Esophagus (tissue), 2 donors: ENCODE results near the gene MAP1LC3B2. TPM values are rescaled to one million over a fixed set of nuclear protein-coding genes. Genes with fewer than 3 reads are reported as not detected.
A peak's percentile ranks its signal among the peaks of the same experiment; 100 is the strongest.

Source experiments
- H3K27ac ChIP-seq, 2 donors: one replicate each; pipeline ENCODE4 v1.5.1; 2013; ENCODE audit warnings: low read depth in 2 of 2, mild to moderate bottlenecking in 2 of 2, inconsistent platforms in 1 of 2, low read length in 1 of 2, moderate library complexity in 1 of 2
- H3K27me3 ChIP-seq, 2 donors: one replicate each; pipeline ENCODE4 v1.6.1; 2013; ENCODE audit warnings: low read length in 2 of 2, control low read depth in 1 of 2, mild to moderate bottlenecking in 1 of 2; ENCODE audit not compliant: insufficient read depth in 2 of 2, control insufficient read depth in 1 of 2
- H3K36me3 ChIP-seq, 2 donors: one replicate each; pipeline ENCODE4 v1.6.1; 2013; ENCODE audit warnings: low read length in 1 of 2; ENCODE audit not compliant: control insufficient read depth in 2 of 2, insufficient read depth in 2 of 2
- H3K4me1 ChIP-seq, 2 donors: one replicate each; pipeline ENCODE4 v1.6.1; 2013; ENCODE audit warnings: low read length in 1 of 2; ENCODE audit not compliant: control insufficient read depth in 2 of 2, insufficient read depth in 2 of 2
- H3K4me3 ChIP-seq, 2 donors: one replicate each; pipeline ENCODE4 v1.5.1; 2013; ENCODE audit warnings: low read length in 2 of 2, mild to moderate bottlenecking in 2 of 2, low read depth in 1 of 2, moderate library complexity in 1 of 2
- H3K9me3 ChIP-seq, 2 donors: one replicate each; pipeline ENCODE4 v1.6.1; 2013; ENCODE audit warnings: mild to moderate bottlenecking in 2 of 2, low read depth in 1 of 2, low read length in 1 of 2, moderate library complexity in 1 of 2; ENCODE audit not compliant: control insufficient read depth in 2 of 2, insufficient read depth in 1 of 2
- WGBS, 2 donors: extraction: QIAGEN DNeasy Blood & Tissue Kit; methylation state at CpG; one replicate each; pipeline ENCODE4 v1.1.7; 2013; 5-methylcytosine and 5-hydroxymethylcytosine counted together
- polyA plus RNA-seq, 2 donors: library from polyadenylated mRNA; stranded (reverse); fragments of 200-250 nt; gene quantifications; one replicate each; pipeline ENCODE4 v1.2.3, GENCODE V29; 2013
- donor health status: healthy with polysubstance abuse.
- donor health status: Bipolar disorder and iron deficiency.

The MAP1LC3B2 gene
- polyA plus RNA-seq, result 1 to 10 TPM; 1.0 to 1.9 TPM

DNA sequence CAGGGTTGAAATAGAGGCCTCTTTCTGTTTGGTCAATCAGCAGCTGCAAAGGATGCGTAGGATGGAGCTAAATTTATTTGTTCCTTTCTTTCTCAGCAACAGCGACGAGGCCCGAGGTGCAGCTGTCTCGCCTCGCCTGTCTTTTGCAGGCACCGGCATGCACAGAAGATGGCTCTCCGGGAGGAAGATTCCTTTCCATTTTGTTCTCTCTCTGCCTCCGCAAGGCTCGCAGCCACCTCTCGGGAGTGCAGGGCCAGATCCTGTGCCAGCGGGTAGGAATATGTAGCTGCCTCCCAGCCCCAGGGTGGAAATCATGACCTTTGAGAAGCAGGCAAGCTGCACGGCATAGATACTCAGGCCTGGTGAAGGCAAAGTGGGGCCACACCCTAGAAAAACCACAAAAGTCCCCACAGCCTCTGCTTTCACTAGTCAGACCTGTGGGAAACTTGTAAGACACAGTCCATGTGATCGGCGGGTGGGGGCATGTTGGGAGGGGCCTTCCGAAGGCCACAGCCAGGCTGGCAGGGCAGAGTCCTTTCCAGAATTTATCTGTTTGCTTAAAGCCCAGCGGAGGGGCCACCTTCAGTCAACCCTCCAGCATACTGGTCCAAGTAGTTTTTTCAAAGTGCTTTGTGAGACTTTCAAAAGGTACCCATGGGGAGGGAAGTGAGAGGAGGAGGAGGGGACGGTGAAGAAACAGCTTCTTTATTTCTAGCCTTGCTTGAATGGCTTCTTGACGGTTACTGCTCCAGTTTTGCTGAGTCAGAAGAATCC, at the start of gene MAP1LC3B2:
TSS of gene MAP1LC3B2 (plus strand) at position 220 of the 774 bp plus-strand sequence. CDS start 16,562 bp downstream, outside the sequence.
- H3K27me3 ChIP-seq, result no peaks in the 10 kb centered on the region
- 22 to 35% methylated on average over 19 of the region's 19 CpGs for WGBS, 2 donors
- H3K27ac ChIP-seq, result peak within 1 kb of the TSS; percentile 83 to 86
- no peaks in the 10 kb centered on the region for H3K9me3 ChIP-seq
- H3K36me3 ChIP-seq, result no peaks in the 10 kb centered on the region
- no peak within 1 kb of the TSS for H3K4me3 ChIP-seq
- H3K4me1 ChIP-seq, result peaks cover 0 to 2% of the 10 kb centered on the region in 2 donors

DNA sequence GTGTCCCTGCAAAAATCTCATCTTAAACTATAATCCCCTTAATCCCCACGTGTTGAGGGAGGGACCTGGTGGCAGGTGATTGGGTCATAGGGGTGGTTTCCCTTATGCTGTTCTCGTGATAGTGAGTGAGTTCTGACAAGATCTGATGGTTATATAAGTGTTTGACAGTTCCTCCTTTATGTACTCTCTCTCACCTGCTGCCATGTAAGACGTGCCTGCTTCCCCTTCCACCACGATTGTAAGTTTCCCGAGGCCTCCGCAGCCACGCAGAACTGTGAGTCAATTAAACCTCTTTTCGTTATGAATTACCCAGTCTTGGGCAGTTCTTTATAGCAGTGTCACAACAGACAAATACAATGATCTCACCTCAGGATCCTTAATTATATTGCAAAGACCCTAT, 45.2 kb upstream of the MAP1LC3B2 start:
- Histone ChIP-seq H3K36me3 (no peaks in the 10 kb centered on the region), H3K27me3 (no peaks in the 10 kb centered on the region), H3K4me3 (no peak overlapping the region), H3K27ac (no peak overlapping the region), H3K9me3 (no peaks in the 10 kb centered on the region), H3K4me1 (no peaks in the 10 kb centered on the region)
- 74 to 76% methylated on average over 8 of the region's 8 CpGs for WGBS, 2 donors

DNA sequence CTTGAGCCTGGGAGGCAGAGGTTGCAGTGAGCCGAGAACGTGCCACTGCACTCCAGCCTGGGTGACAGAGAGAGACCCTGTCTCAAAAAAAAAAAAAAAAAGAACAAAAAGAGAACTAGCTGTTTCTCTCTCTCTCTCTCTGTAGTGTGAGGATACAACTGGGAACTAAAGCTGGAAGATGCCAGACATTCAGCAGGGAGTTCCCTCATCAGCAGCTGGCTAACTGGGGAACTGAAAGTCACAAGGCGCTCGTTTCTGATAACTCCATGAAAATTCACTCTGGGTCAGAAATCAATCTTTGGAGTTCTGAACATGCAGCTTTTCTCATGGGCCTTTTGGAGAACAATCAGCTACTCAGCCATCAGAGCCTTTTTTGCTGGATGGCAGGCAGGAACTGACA, 43.5 kb upstream of the MAP1LC3B2 start:
- no peaks in the 10 kb centered on the region for H3K4me1 ChIP-seq
- no peak overlapping the region for H3K27ac ChIP-seq
- no peaks in the 10 kb centered on the region for H3K27me3 ChIP-seq
- no peak overlapping the region for H3K4me3 ChIP-seq
- 70 to 81% methylated on average over 4 of the region's 4 CpGs for WGBS, 2 donors
- H3K36me3 ChIP-seq, result no peaks in the 10 kb centered on the region
- H3K9me3 ChIP-seq, result no peaks in the 10 kb centered on the region

DNA sequence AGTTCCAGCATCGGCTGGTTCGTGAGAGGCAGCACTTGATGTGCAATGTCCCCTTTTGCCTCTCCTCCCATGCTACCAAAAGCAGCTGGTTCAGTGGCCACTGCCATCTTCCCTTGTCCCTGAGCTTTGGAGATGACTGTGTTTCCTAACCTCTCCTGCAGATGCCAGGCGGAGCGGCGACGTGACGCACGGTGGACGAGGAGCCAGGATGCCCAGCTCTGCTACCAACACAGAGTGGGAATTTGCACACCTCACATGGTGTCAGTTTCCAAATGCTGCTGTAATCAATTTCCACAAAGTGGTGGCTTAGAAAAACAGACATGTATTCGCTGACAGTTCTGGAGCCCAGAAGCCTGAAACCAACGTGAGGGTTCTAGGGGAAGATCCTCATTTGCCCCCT, 42.5 kb upstream of the MAP1LC3B2 start:
- peaks cover 0 to 3% of the 10 kb centered on the region in 2 donors for H3K4me1 ChIP-seq
- no peaks in the 10 kb centered on the region for H3K27me3 ChIP-seq
- H3K27ac ChIP-seq, result no peak overlapping the region
- H3K9me3 ChIP-seq, result no peaks in the 10 kb centered on the region
- WGBS, 2 donors, result 88 to 92% methylated on average over 11 of the region's 11 CpGs
- no peak overlapping the region for H3K4me3 ChIP-seq
- no peaks in the 10 kb centered on the region for H3K36me3 ChIP-seq

DNA sequence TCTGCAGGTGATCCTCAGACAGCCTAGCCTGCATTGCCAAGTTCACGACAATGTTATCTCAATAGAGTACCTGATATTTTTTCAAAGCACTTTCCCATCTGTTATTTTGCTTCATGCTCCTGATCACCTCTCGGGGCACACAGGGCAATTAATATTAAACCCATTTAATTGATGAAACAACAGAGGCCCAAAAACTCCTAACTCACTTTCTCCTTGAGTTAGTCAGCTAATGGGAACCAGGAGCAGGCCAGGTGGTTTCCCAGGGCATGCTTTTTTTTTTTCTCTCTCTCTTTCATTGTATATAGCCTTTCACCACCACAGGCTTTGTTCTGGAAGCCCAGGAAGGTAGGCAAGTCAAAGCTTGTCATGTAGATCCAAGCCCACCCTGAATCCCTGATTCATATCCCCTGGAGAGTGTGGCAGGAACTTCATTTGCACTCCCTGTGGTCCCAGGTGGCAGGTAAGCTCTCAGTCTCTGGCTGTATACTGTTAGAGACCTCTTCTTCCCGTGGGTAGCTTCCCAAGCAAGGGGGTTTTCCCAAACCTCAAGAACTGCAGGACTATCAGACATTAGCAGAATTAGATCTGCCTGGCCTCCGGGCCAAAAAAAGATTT, 41.6 kb upstream of the MAP1LC3B2 start:
- Histone ChIP-seq H3K27ac (peak overlapping the region in 1 of 2 donors; percentile 23), H3K4me1 (peaks cover 0 to 3% of the 10 kb centered on the region in 2 donors), H3K27me3 (no peaks in the 10 kb centered on the region), H3K9me3 (no peaks in the 10 kb centered on the region), H3K4me3 (no peak overlapping the region), H3K36me3 (no peaks in the 10 kb centered on the region)
- WGBS, 2 donors, result 52 to 55% methylated on average over 4 of the region's 4 CpGs

DNA sequence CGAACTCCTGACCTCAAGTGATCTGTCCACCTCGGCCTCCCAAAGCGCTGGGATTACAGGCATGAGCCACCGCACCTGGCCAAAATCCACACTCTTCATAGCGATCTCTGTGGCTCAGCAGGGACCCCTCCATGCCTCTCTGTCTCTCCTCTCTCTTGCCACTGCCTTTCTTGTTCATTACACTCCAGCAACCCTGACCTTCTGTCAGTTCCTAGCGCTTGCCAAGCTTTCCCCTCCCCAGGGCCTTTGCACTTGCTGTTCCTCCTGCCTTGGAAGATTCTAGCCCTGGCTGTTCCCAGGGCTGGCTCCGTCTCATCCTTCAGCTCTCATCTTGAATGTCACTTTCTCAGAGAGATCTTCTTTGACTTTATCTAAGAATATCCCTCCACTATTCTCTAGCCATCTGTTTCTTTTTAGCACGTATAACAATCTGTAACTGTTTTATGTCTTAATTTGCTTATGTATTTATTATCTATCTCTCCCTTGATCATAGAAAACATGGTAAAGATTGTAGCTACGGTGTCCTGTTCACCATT, 38.9 kb upstream of the MAP1LC3B2 start:
- no peaks in the 10 kb centered on the region for H3K27me3 ChIP-seq
- no peaks in the 10 kb centered on the region for H3K9me3 ChIP-seq
- H3K4me1 ChIP-seq, result peaks cover 0 to 5% of the 10 kb centered on the region in 2 donors
- no peaks in the 10 kb centered on the region for H3K36me3 ChIP-seq
- H3K4me3 ChIP-seq, result no peak overlapping the region
- 90% methylated on average over 9 of the region's 9 CpGs for WGBS, 2 donors
- H3K27ac ChIP-seq, result no peak overlapping the region

DNA sequence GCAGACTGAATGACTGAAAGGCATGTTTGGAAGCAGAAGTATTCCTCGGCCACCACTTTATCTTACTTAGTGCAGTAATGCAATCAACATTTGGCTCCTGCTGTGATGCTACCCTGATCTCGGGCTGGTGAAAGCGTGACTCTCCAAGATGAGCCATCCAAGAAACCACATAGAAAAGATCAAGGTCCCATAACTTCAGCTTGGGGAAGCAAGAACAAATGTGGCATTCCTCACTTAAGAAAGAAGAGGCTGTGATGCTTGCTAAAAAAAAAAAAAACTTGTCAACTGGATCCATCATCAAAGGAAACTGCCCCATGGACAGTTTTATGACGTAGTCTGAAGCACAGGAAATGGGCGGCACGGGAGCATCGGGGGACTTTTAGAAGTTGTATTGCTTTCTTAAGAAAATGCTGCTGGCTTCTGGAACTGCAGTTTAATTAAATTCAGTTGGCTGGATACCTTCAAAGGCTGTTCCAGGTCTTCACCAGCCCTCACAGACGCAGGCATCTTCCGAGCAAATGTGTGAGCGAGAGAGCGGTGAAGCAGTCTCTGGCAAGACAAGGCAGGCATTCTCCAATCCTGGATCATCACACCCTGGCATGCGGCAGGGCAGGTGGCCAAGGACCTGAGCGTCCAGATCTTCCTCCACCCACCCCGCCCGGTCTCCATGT, 38.2 kb upstream of the MAP1LC3B2 start:
- no peaks in the 10 kb centered on the region for H3K36me3 ChIP-seq
- peak overlapping the region in 1 of 2 donors; percentile 61 for H3K27ac ChIP-seq
- no peaks in the 10 kb centered on the region for H3K9me3 ChIP-seq
- peaks cover 0 to 5% of the 10 kb centered on the region in 2 donors for H3K4me1 ChIP-seq
- 41 to 53% methylated on average over 15 of the region's 15 CpGs for WGBS, 2 donors
- no peak overlapping the region for H3K4me3 ChIP-seq
- H3K27me3 ChIP-seq, result no peaks in the 10 kb centered on the region

DNA sequence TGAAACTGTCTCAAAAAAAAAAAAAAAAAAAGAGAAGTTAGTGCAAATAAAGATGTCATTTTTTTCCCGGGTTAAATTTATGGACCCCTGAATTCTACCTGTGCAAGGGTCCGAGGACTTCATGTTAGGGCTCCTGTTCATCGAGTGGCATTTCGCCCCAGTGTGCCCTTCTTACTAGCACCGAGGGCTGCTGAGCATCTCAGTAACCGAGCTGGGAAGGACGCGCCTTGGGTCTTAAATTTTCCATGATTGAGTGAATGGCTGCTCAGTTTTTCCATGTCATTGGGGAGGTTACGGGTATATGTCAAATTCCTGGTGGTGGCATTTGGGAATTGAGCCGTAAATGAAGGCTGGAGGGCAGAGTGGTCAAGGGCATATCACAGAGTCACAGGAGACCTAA, 34.9 kb upstream of the MAP1LC3B2 start:
- no peak overlapping the region for H3K4me3 ChIP-seq
- 90 to 91% methylated on average over 10 of the region's 10 CpGs for WGBS, 2 donors
- peak overlapping the region in 1 of 2 donors; percentile 29 for H3K27ac ChIP-seq
- H3K4me1 ChIP-seq, result peaks cover 0 to 8% of the 10 kb centered on the region in 2 donors
- no peaks in the 10 kb centered on the region for H3K36me3 ChIP-seq
- no peaks in the 10 kb centered on the region for H3K9me3 ChIP-seq
- no peaks in the 10 kb centered on the region for H3K27me3 ChIP-seq

DNA sequence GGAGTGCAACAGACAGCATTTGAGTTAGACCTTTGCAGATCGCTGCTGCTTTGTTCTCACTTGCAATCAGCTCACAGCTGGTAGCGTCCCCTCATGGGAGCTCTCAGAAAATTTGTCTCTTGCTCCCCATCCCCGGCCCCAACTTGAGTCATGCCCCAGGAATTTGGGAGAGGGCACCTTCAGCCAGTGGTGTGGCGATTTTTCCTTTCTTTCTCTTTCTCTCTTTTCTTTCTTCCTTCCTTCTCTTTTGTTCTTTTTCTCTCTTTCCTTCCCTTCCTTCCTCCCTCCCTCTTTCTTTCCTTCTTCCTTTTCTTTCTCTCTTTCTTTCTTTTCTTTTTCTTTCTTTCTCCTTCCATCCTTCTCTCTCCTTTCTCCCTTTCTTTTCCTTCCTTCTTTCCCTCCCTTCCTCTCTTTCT, 34.2 kb upstream of the MAP1LC3B2 start:
- Histone ChIP-seq H3K9me3 (no peaks in the 10 kb centered on the region), H3K27me3 (no peaks in the 10 kb centered on the region), H3K36me3 (no peaks in the 10 kb centered on the region), H3K4me3 (no peak overlapping the region), H3K27ac (peak overlapping the region; percentile 53 to 81), H3K4me1 (peaks cover 0 to 8% of the 10 kb centered on the region in 2 donors)
- 44 to 49% methylated on average over 4 of the region's 4 CpGs for WGBS, 2 donors
